MM.1S (cell line): ENCODE data around the gene TCF25.

Source experiments
- DNase-seq: peaks from one replicate; pipeline ENCODE4 v3.0.0-alpha.2; 2015
- H2AFZ ChIP-seq: fragments of 300-600 bp; sonication (generic); 2 replicates; pipeline ENCODE4 v1.6.0; 2016; ENCODE audit warnings: antibody characterized with exemption, low read length
- H3F3A ChIP-seq: fragments of 300-600 bp; sonication (generic); 2 replicates; pipeline ENCODE4 v1.6.1; 2016; ENCODE audit warnings: mild to moderate bottlenecking, antibody characterized with exemption, low read length, moderate library complexity, mixed read lengths; ENCODE audit not compliant: insufficient read depth
- H3K27ac ChIP-seq: fragments of 300-600 bp; sonication (generic); 2 replicates; pipeline ENCODE4 v1.5.1; 2016; ENCODE audit warnings: mild to moderate bottlenecking, low read length
- H3K27me3 ChIP-seq: fragments of 300-600 bp; sonication (generic); replicated peaks from 2 replicates; pipeline ENCODE4 v1.6.0; 2016; ENCODE audit warnings: low read length; ENCODE audit not compliant: insufficient read depth
- H3K36me3 ChIP-seq: fragments of 300-600 bp; sonication (generic); replicated peaks from 2 replicates; pipeline ENCODE4 v1.6.1; 2016; ENCODE audit warnings: mild to moderate bottlenecking, low read length, mixed read lengths; ENCODE audit not compliant: insufficient read depth
- H3K4me1 ChIP-seq: fragments of 300-600 bp; sonication (generic); 2 replicates; pipeline ENCODE4 v1.6.1; 2016; ENCODE audit warnings: low read length, mixed read lengths
- H3K4me2 ChIP-seq: fragments of 300-600 bp; sonication (generic); 2 replicates; pipeline ENCODE4 v1.6.0; 2016; ENCODE audit warnings: low read depth, low read length
- H3K4me3 ChIP-seq: fragments of 300-600 bp; sonication (generic); 2 replicates; pipeline ENCODE4 v1.5.1; 2016; ENCODE audit warnings: low read length, mixed read lengths
- H3K79me2 ChIP-seq: fragments of 300-600 bp; sonication (generic); 2 replicates; pipeline ENCODE4 v1.6.1; 2016; ENCODE audit warnings: mixed run types, low read length, mixed read lengths
- H3K9ac ChIP-seq: fragments of 300-600 bp; sonication (generic); 2 replicates; pipeline ENCODE4 v1.6.1; 2016; ENCODE audit warnings: low read length, mixed read lengths
- H3K9me2 ChIP-seq: fragments of 300-600 bp; sonication (generic); replicated peaks from 2 replicates; pipeline ENCODE4 v1.6.1; 2016; ENCODE audit warnings: mild to moderate bottlenecking, low read length, mixed read lengths; ENCODE audit not compliant: insufficient read depth
- H3K9me3 ChIP-seq: fragments of 300-600 bp; sonication (generic); replicated peaks from 2 replicates; pipeline ENCODE4 v1.6.1; 2016; ENCODE audit warnings: mild to moderate bottlenecking, low read length, mixed read lengths; ENCODE audit not compliant: insufficient read depth
- H4K20me1 ChIP-seq: fragments of 300-600 bp; sonication (generic); 2 replicates; pipeline ENCODE4 v1.6.1; 2016; ENCODE audit warnings: mild to moderate bottlenecking, low read length, moderate library complexity, mixed read lengths; ENCODE audit not compliant: insufficient read depth
- CTCF ChIP-seq: fragments of 300-600 bp; sonication (generic); IDR thresholded peaks from 2 replicates; pipeline ENCODE4 v1.5.1; 2016; ENCODE audit warnings: antibody characterized with exemption, low read length, mixed read lengths
- EZH2 ChIP-seq: fragments of 300-600 bp; sonication (generic); optimal IDR thresholded peaks from 2 replicates; pipeline ENCODE3; 2017; ENCODE audit warnings: low read depth, mild to moderate bottlenecking, antibody characterized with exemption, low read length, mixed read lengths
- EZH2phosphoT487 ChIP-seq: fragments of 300-600 bp; sonication (generic); IDR thresholded peaks from 2 replicates; pipeline ENCODE4 v1.6.1; 2018; ENCODE audit warnings: antibody characterized with exemption, low read length

The TCF25 gene

GRCh38 chr16:89881368-89881730 lies 8.0 kb downstream of the TCF25 start:
- Histone ChIP-seq H3K9me3 (no peaks in the 10 kb centered on the region), H3K27me3 (no peaks in the 10 kb centered on the region), H4K20me1 (no peaks in the 10 kb centered on the region), H3F3A (peaks cover 12% of the 10 kb centered on the region), H3K4me2 (peak overlapping the region; percentile 45; the same call in 1 of the 2 replicates), H3K4me1 (peaks cover 10% of the 10 kb centered on the region), H2AFZ (no peak overlapping the region), H3K4me3 (no peak overlapping the region), H3K36me3 (no peaks in the 10 kb centered on the region), H3K27ac (peak overlapping the region; percentile 67; the same call in 1 of the 2 replicates), H3K9ac (no peak overlapping the region), H3K79me2 (peaks cover 57% of the 10 kb centered on the region), H3K9me2 (no peaks in the 10 kb centered on the region)
- TF ChIP-seq EZH2phosphoT487, result no peak
- TF ChIP-seq CTCF, result no peak
- TF ChIP-seq EZH2, result no peak
- no peak for DNase-seq

DNA sequence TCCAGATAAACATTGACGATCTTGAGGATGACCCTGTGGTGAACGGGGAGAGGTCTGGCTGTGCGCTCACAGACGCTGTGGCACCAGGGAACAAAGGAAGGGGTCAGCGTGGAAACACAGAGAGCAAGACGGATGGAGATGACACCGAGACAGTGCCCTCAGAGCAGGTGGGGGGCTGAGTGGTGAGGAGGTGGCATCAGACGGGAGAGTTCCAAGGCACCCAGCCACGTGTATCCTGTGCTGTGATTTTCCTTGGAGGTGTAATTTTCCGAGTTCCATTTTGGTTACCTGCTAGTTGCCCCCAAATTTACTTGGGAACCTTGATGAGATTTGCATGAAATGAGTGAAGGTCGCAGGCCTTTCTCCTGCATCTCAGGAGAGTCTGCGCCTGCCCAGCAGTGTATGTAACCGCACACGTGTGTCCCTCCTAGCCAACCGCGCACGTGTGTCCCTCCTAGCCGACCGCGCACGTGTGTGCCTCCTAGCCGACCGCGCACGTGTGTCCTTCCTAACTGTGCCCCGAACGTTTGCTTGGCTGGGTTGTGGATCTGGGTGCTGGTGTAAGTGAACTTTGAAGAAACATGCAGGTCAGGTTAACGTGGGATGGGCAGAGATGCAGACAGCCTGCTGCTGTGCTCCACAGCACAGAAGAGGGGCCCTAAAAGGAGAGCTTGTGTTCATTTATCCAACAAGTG lies 10.1 kb downstream of the TCF25 start:
- Histone ChIP-seq H3K79me2 (peaks cover 40% of the 10 kb centered on the region), H3K9ac (no peak overlapping the region), H4K20me1 (no peaks in the 10 kb centered on the region), H3K27ac (no peak overlapping the region), H3K36me3 (no peaks in the 10 kb centered on the region), H2AFZ (no peak overlapping the region), H3F3A (peaks cover 12% of the 10 kb centered on the region), H3K4me3 (no peak overlapping the region), H3K9me3 (no peaks in the 10 kb centered on the region), H3K4me1 (peaks cover 10% of the 10 kb centered on the region), H3K9me2 (no peaks in the 10 kb centered on the region), H3K4me2 (no peak overlapping the region), H3K27me3 (no peaks in the 10 kb centered on the region)
- TF ChIP-seq CTCF, result no peak
- no peak for TF ChIP-seq EZH2
- no peak for TF ChIP-seq EZH2phosphoT487
- no peak for DNase-seq

GRCh38 chr16:89884041-89884421 lies 10.6 kb downstream of the TCF25 start:
- H3F3A ChIP-seq, result peaks cover 12% of the 10 kb centered on the region
- peaks cover 10% of the 10 kb centered on the region for H3K4me1 ChIP-seq
- H3K9ac ChIP-seq, result no peak overlapping the region
- H3K4me3 ChIP-seq, result no peak overlapping the region
- peaks cover 34% of the 10 kb centered on the region for H3K79me2 ChIP-seq
- H3K36me3 ChIP-seq, result no peaks in the 10 kb centered on the region
- no peak for TF ChIP-seq EZH2
- no peak for TF ChIP-seq EZH2phosphoT487
- TF ChIP-seq CTCF, result no peak
- no peaks in the 10 kb centered on the region for H4K20me1 ChIP-seq
- H3K27me3 ChIP-seq, result no peaks in the 10 kb centered on the region
- DNase-seq, result no peak
- no peak overlapping the region for H3K4me2 ChIP-seq
- no peak overlapping the region for H3K27ac ChIP-seq
- H3K9me2 ChIP-seq, result no peaks in the 10 kb centered on the region
- H3K9me3 ChIP-seq, result no peaks in the 10 kb centered on the region
- H2AFZ ChIP-seq, result no peak overlapping the region
